Measurements from ENCODE around the gene ARHGAP8.

DNA sequence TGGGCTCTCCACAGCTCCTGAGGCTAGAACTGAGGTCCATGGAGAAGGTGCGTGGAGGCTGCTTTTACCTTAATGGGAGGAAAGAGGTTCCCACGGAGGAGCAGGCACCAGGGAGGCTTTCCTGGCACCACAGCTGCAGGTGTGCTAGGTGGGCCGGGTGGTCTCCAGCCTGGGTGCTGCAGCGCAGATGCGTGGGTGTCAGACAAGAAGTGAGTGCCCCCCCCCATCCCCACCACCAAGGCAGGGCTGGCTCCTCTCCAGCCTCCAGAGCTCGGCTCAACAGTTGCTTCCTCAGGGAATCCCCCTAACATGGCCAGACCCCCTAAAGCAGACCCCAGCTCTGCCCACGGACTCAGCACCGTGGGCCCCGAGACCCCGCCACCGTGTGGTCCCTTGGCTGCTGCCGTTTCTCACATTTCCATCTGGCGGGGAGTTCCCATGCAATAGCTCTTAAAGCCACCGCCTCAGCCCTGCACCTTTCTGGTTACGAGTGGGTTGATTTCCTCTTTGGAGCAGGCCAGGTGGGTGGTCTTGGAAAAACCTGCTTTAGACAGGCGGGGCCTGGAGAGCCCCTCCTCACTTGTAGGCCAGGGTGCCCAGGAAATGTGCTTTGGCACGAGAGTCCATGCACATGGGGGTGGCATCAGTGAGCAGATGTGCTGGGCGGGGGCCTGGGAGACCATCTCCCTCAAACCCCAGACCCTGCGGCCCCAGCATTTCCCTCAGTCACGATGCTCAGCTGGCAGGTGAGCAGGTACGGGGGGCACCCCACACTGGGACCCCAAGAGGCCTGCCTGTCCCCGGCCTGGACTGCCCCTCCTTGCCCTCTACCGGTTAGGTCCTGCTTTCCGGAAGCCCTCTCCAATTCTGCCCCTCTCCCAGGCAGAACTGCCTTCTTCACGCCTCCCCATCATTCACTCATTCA is 93.7 kb downstream of the ARHGAP8 start:
- TF ChIP-seq POLR2AphosphoS5 (IDR thresholded peaks at IDR 0.05; ENCODE audit: borderline replicate concordance, low read depth, low read length) (no peak), EZH2 (IDR thresholded peaks at IDR 0.05) (no peak), FOXP2 (optimal IDR thresholded peaks at IDR 0.05; ENCODE audit: control extremely low read depth, extremely low read length, insufficient read depth) (no peak)

Data from SK-N-MC (cell line).